HG02981 (cell line): ENCODE measurements around the gene RPRD2.
"Not testable (repeated sequence)": the region's sequence is repeated elsewhere in the genome, so short reads cannot be mapped to it uniquely, and the experiment has no call there.

Experiments used
- ATAC-seq: cut with Tn5 transposase; IDR thresholded peaks from one replicate; pipeline ENCODE4 v1.9.1; 2021; ENCODE audit warnings: mild to moderate bottlenecking, moderate library complexity; ENCODE audit not compliant: unreplicated experiment

RPRD2 gene

GRCh38 chr1:150388241-150388640, 24.3 kb downstream of the RPRD2 start:
- ATAC-seq = no peak

- no peak for ATAC-seq
Observed at GRCh38 chr1:150389650-150390049, 25.7 kb downstream of the RPRD2 start.

- ATAC-seq = no peak
Observed at GRCh38 chr1:150392627-150393026, 28.7 kb downstream of the RPRD2 start.

GRCh38 chr1:150395115-150395514, 31.2 kb downstream of the RPRD2 start:
- ATAC-seq = not testable (repeated sequence)

DNA sequence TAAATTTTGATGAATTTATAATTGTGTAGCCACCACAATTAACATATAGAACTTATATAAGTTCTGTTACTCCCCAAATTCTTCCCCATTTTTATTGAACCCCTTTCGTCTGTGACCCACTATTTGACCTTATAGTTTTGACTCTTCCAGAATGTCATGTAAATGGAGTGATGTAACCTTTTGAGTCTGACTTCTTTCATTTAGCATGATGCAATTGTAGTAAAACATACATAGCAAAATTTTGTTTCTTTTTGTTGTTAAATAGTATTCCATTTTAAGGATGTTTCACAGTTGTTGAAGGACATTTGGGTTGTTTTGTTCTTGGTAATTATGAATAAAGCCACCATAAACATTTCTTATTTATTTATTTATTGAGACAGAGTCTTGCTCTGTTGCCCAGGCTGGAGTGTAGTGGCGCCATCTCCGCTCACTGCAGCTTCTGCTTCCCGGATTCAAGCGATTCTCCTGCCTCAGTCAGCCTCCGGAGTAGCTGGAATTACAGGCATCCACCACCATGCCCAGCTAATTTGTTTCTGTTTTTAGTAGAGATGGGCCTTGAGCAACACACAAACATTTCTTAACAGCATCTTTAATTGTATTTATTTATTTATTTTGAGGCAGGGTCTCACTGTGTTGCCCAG, 33.6 kb downstream of the RPRD2 start:
- ATAC-seq = no peak

GRCh38 chr1:150404465-150404864, 40.5 kb downstream of the RPRD2 start:
- ATAC-seq = no peak

GRCh38 chr1:150405660-150406059, 41.7 kb downstream of the RPRD2 start:
- ATAC-seq = no peak

GRCh38 chr1:150406483-150406882, 42.5 kb downstream of the RPRD2 start:
- ATAC-seq = no peak

DNA sequence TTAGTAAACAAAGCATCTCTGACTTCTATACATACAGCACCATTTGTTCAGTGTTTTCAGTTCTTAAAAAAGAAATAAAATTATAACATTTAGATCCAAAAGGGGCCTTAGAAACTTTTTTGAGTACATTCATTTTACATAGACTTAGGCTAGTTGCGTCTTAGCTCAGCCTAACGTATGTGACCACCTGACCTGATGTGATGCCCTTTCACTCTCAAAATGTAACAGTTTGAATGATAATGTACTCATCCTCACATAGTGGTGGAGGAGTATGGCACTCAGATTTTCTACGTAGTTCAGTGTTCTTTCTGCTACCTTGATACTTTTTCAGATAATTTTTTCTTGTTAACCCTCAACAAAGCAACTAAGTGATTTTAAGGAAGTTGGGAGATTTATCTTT, 43.4 kb downstream of the RPRD2 start:
- no peak for ATAC-seq

DNA sequence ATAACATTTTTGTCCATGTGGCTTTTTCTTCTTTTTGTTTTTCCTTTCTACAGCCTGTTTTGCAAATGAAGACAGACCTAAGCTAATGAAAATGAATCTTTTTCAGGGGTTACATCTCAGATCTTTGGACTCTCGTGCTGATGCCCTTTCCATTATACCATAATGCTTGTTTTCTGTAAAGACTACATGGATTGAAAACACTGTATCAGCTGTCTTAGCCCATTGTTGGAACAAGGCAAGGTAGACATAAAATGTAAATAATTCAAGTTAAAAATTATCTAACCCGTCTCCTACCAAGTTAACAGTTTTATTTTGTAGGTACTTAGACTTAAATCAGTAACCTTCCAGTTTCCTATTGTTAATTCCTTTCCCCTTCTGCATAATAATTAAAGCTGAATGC, 44.9 kb downstream of the RPRD2 start:
- no peak for ATAC-seq

GRCh38 chr1:150409504-150410362, 45.8 kb downstream of the RPRD2 start:
- ATAC-seq = no peak

GRCh38 chr1:150410582-150411101, 46.7 kb downstream of the RPRD2 start:
- ATAC-seq = no peak

DNA sequence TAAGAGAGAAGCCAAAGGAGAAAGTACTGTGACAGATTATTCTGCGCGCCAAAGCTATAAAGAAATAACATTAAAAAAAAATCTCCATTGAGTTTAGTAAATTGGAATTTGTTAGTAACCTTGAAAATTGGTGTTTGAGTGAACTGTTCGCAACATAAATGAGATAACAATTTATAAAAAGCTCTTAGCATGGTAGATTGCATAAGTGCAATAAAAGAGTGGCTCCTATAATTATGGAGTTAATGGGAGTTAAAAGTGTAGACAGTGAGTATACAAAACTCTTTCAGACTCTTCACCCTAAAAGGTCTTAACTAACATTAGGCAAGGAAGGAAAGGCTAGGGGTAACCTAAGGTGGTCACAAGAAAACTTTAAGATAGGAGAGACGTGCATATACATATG, 50.6 kb downstream of the RPRD2 start:
- no peak for ATAC-seq

DNA sequence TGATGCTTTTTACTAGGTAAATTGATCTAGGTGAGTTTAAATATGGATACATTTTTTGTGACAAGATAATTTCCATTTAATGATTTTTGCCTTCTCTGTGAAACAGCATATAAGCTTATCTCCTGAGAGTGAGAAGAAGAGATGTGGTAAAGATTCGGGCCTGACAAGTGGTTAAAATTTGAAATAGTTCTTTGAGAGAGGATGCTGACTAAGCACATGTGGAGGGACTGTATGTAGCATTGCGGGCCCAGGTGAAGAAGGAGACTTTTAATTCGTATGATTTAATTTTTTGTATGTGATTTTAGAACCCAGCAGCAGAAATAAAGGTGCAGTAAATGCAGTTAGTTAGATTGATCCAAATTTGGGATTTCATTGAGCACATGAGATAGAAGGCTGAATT, 51.9 kb downstream of the RPRD2 start:
- no peak for ATAC-seq

GRCh38 chr1:150420560-150421265, 56.8 kb downstream of the RPRD2 start:
- no peak for ATAC-seq

- no peak for ATAC-seq
Observed at GRCh38 chr1:150422541-150422940, 58.6 kb downstream of the RPRD2 start.

- ATAC-seq = no peak
Observed at GRCh38 chr1:150429805-150430204, 65.9 kb downstream of the RPRD2 start.

DNA sequence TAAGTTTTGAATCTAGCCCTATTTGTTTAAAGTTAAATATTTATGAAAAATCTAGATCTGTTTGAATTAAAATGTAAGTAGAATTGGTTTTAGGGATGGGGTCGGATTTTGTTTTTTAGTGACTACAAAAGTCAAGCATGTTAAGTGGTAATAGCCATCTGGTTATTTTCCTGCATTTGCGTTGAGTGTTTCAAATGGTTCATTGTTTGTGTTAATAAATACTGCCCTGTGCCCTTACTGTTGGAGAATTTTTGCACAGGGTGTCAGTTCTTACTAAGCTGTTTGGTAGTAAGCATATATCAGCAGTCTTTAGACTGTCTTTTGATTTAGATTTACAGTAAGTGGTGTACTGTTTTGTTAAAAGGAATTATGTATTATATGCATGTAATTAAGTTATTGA, 77.2 kb downstream of the RPRD2 start:
- no peak for ATAC-seq

- ATAC-seq = no peak
Observed at GRCh38 chr1:150444232-150444631, 80.3 kb downstream of the RPRD2 start.

- no peak for ATAC-seq
Observed at GRCh38 chr1:150456146-150456647, 92.2 kb downstream of the RPRD2 start.

- ATAC-seq = no peak
Observed at GRCh38 chr1:150464422-150464826, 100.5 kb downstream of the RPRD2 start.
